GM19351 (cell line): Measurements from ENCODE around the gene PPP1R1A.

Source experiments
- ATAC-seq: cut with Tn5 transposase; IDR thresholded peaks from one replicate; pipeline ENCODE4 v1.9.1; 2021; ENCODE audit warnings: mild to moderate bottlenecking, moderate library complexity; ENCODE audit not compliant: unreplicated experiment

PPP1R1A gene

GRCh38 chr12:54603872-54604271, 15.4 kb upstream of the PPP1R1A start:
- ATAC-seq: no peak

GRCh38 chr12:54603173-54603814, 14.8 kb upstream of the PPP1R1A start:
- ATAC-seq: peak; percentile 98

GRCh38 chr12:54602661-54603060, 14.2 kb upstream of the PPP1R1A start:
- ATAC-seq: no peak

GRCh38 chr12:54601841-54602240, 13.4 kb upstream of the PPP1R1A start:
- no peak for ATAC-seq

GRCh38 chr12:54598970-54599369, 10.5 kb upstream of the PPP1R1A start:
- no peak for ATAC-seq

GRCh38 chr12:54596526-54596946, 8.1 kb upstream of the PPP1R1A start:
- ATAC-seq: no peak

GRCh38 chr12:54595471-54595870, 7.0 kb upstream of the PPP1R1A start:
- ATAC-seq: no peak

GRCh38 chr12:54593725-54594124, 5.3 kb upstream of the PPP1R1A start:
- no peak for ATAC-seq

- ATAC-seq: no peak
These were observed 4.7 kb upstream of the PPP1R1A start for GRCh38 chr12:54593135-54593534.

GRCh38 chr12:54592316-54592715, 3.9 kb upstream of the PPP1R1A start:
- ATAC-seq: no peak

GRCh38 chr12:54590978-54591591, 2.6 kb upstream of the PPP1R1A start:
- ATAC-seq: no peak

GRCh38 chr12:54589964-54590363, 1.5 kb upstream of the PPP1R1A start:
- no peak for ATAC-seq

- ATAC-seq: no peak
These were observed 420 bp upstream of the PPP1R1A start for GRCh38 chr12:54588890-54589267.

- no peak for ATAC-seq
These were observed 1.1 kb downstream of the PPP1R1A start for GRCh38 chr12:54587315-54587873.

GRCh38 chr12:54586620-54587019, 1.8 kb downstream of the PPP1R1A start:
- ATAC-seq: no peak

GRCh38 chr12:54585243-54585642, 3.2 kb downstream of the PPP1R1A start:
- ATAC-seq: no peak

GRCh38 chr12:54584128-54584527, 4.3 kb downstream of the PPP1R1A start:
- no peak for ATAC-seq

GRCh38 chr12:54583726-54584125, 4.7 kb downstream of the PPP1R1A start:
- ATAC-seq: no peak

- ATAC-seq: no peak
These were observed 7.0 kb downstream of the PPP1R1A start for GRCh38 chr12:54581412-54581811.

- ATAC-seq: peak; percentile 98
These were observed 8.6 kb downstream of the PPP1R1A start for GRCh38 chr12:54579696-54580333.

- peak; percentile 26 for ATAC-seq
These were observed 9.2 kb downstream of the PPP1R1A start for GRCh38 chr12:54579258-54579657.

- no peak for ATAC-seq
These were observed 9.7 kb downstream of the PPP1R1A start for GRCh38 chr12:54578778-54579177.
